CD4-positive, alpha-beta T cell treated with Interleukin-10 for 1 hour (primary cell): ENCODE data around the gene SNX4.

ENCODE experiments used
- DNase-seq: peaks from one replicate; pipeline ENCODE4 v3.0.0-alpha.2; 2020

SNX4 gene

GRCh38 chr3:125398952-125399351, 121.0 kb downstream of the SNX4 start:
- no peak for DNase-seq
